ENCODE results near the gene ANKMY1.

- TF ChIP-seq, protein P1, sequence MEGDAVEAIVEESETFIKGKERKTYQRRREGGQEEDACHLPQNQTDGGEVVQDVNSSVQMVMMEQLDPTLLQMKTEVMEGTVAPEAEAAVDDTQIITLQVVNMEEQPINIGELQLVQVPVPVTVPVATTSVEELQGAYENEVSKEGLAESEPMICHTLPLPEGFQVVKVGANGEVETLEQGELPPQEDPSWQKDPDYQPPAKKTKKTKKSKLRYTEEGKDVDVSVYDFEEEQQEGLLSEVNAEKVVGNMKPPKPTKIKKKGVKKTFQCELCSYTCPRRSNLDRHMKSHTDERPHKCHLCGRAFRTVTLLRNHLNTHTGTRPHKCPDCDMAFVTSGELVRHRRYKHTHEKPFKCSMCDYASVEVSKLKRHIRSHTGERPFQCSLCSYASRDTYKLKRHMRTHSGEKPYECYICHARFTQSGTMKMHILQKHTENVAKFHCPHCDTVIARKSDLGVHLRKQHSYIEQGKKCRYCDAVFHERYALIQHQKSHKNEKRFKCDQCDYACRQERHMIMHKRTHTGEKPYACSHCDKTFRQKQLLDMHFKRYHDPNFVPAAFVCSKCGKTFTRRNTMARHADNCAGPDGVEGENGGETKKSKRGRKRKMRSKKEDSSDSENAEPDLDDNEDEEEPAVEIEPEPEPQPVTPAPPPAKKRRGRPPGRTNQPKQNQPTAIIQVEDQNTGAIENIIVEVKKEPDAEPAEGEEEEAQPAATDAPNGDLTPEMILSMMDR (IDR thresholded peaks at IDR 0.05), result no peak
- no peak for TF ChIP-seq POLR2A (IDR thresholded peaks at IDR 0.05)
Measured at GRCh38 chr2:240597419-240598181, 39.8 kb upstream of the ANKMY1 start.
